ENCODE measurements around the gene ALG12.

The ALG12 gene

DNA sequence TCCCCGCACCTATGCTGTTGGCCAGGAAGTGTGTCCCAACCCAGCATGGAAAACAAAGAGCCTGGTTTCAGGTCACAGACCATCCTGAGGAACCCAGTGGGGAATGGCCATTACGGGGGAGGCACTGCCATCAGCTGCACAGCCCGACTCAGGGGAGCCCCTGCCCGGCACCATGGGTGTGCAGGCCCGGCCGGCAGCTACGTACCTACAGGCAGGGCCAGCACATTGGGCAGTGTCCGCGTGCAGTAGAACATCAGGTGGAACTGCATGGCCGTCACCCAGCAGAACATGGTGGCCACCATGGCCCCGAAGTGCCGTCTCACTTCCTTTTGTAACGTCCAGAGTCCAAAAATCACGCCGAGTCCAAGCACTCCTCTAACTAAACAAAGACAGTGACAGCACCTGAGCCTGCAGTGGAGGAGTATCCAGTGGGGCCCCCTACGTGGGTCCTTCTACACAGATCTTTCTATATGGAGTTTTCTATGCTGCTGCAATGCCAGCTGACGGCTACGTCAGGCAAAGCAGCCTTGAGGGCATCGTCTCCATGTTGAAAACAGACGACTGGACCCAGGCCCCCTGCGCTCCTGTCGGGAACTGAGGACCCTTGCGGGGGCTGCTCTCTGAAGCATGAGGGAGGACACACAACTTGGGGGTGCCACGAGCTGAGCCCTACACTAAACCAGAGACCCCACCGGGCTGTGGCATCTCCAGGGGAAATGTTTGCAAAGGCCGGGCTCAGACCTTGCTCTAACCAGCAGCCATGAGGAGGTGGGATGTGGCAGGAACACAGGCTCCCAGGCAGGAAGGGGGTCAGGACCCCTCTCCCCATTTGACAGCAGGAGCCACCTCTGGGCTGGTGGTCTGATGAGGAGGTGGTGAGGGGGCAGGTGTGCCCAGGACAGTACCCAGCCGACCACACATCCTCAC, 7.7 kb downstream of the ALG12 start:
- DNase-seq: no peak

DNA sequence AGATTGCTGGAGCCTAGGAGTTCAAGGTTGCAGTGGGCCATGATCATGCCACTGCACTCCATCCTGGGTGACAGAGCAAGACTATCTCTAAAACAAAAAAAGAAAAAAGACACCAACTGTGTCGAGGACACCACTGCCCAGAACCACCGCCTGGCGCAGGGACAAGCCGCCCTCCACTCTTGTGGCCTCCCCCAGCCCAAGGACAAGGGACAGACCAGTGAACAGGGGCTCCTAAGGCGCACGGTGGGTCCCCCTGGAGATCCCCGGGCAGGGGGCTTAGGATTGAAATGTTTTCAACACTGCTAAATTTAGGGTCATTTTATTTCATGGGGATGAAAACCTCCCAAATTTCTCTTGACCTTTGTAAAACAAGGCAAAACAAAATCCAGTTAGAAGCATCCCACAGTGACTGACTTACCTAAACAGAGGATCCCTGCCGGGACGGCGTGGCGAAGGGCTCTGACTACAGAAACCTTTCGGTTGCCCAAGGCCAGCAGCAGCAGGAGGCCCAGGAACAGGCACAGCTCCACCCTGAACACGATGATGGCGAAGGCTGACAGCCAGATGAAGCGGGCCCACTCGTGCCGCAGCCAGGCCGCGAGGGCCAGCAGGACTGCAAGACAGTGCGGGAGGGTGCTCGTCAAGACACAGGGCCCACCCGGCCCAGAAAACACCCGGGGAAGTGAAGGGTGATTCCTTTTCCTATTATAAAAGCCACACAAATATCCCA, 8.6 kb downstream of the ALG12 start:
- DNase-seq: no peak

- no peak for DNase-seq
Measured at GRCh38 chr22:49907807-49908206, 10.4 kb downstream of the ALG12 start.

DNA sequence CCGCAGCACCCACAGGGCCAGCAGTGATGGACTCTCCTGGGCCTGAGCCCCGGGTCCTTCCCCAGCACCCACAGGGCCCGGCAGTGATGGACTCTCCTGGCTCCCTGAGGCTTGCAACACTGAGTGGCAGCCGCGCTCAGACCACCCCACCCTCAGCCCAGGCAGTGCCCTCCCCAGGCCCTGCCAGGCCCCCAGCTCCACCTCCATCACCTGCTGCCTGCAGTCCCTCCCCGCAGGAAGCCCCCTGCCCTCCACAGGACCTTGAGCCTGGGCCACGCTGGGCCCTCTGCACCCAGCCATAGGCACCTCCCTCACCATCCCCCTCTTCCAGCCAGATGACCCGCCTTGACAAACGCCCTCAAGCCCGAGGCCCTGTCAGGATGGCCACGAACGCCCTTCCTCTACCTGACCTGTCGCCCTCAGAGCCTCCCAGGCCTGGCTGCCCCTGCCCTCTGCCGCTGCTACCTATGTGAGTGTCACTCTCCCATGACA, 11.4 kb downstream of the ALG12 start:
- DNase-seq: no peak

- no peak for DNase-seq
Measured at GRCh38 chr22:49906071-49906798, 12.0 kb downstream of the ALG12 start.

DNA sequence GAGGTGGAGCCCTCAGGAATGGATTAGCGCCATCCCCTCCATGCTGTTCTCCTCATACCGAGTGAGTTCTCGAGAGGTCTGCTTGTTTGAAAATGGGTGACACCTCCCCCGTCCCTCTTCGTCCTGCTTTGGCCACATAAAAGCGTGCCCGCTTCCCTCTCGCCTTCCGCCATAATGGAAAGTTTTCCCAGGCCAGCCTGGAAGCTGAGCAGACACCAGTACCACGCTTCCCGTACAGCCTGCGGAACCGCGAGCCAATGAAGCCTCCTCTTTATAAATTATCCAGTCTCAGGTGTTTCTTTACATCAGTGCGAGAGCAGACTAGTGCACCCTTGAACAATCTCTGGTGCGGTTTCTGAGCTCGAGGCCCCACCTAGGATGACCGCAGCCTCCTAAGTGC, 12.8 kb downstream of the ALG12 start:
- DNase-seq: no peak

- no peak for DNase-seq
Measured at GRCh38 chr22:49904040-49904369, 14.2 kb downstream of the ALG12 start.

DNA sequence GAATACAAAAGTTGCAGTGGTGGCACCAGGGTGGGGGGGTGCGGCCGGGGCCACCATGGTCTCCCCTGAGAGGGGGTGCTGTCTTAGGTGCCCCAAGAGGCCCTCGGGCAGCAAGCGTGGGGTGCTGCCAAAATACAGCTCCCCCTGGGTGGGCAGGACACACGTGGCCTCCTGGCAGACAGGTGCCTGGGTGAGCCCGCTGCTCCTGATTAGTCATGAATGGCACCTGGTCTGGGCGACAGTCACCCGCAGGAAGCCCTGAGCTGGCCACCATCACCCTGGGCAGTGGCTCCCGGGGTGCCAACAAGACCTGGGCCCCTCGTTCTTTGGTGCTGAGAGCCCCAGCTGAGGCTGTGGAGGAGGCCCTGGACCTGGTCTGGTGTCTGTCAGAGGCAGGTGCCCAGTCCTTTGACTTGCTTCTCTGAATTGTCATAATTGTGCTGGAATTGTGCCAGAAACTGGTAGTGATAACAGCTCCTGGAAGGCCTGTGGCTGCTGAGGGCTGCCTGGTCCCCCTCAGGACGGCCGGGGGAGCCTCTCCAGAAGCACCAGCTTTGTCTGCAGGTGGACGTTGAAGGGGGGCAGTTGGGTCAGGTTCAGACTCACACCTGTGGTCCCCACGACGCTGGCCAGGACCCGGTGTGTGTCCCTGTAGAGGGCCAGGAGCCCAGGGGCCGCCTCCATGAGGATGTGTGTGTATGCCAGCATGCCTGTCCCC, 14.8 kb downstream of the ALG12 start:
- peak; percentile 62 for DNase-seq

DNA sequence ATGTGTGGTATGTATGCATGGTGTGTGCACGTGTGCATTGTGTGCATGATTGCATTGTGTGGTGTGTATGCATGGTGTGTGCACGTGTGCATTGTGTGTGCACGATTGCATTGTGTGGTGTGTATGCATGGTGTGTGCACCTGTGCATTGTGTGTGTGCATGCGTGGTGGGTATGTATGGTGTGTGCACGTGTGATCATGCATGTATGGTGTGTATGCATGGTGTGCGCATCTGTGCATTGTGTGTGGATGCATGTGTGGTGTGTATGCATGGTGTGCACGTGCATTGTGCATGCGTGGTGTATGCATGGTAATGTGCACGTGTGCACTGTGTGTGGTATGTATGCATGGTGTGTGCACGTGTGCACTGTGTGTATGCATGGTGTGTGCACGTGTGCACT, 16.8 kb downstream of the ALG12 start:
- no peak for DNase-seq

GRCh38 chr22:49900441-49901230, 17.6 kb downstream of the ALG12 start:
- no peak for DNase-seq

DNA sequence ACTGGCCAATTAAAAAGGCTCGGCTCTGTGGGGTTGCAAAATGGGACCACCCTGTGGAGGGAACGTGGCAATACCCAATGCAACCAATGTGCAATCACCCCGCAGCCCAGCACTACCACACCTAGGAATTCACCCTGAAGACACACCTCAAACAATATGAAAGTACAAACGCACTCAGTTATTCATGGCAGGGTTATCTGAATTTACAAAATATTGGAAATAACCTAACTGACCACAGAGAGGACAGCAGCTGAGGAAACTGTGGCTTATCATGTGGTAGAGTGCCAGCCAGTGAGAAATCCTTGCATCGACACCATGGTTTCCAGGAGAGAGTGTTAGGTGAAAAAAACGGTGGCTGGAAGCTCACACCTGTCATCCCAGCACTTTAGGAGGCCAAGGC, 18.7 kb downstream of the ALG12 start:
- no peak for DNase-seq

DNA sequence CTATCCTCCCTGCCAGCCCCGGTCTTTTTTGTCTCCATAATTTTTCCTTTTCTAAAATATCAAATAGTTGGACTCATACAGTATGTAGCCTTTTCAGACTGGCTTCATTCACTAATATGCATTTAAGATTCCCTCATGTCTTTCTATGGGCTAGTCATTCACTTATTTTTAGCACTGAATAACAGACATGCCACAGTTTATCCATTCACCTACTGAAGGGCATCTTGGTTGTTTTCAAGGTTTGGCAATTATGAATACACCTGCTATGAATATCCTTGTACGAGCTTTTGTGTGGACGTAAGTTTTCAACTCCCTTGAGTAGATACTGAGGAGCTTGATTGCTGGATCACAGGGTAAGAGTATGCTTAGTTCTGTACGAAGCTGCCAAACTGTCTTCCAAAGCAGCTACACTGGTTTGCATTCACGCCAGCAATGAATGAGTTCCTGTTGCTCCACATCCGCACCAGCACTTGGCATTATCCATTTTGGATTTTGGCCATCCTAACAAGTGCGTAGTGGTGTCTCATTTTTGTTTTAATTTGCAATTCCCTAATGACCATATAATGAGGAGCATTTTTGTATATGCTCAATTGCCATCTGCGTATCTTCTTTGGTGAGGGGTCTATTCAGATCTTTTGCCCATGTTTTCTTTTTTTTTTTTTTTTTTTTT, 21.1 kb downstream of the ALG12 start:
- no peak for DNase-seq

GRCh38 chr22:49896201-49896600, 22.0 kb downstream of the ALG12 start:
- DNase-seq: no peak

DNA sequence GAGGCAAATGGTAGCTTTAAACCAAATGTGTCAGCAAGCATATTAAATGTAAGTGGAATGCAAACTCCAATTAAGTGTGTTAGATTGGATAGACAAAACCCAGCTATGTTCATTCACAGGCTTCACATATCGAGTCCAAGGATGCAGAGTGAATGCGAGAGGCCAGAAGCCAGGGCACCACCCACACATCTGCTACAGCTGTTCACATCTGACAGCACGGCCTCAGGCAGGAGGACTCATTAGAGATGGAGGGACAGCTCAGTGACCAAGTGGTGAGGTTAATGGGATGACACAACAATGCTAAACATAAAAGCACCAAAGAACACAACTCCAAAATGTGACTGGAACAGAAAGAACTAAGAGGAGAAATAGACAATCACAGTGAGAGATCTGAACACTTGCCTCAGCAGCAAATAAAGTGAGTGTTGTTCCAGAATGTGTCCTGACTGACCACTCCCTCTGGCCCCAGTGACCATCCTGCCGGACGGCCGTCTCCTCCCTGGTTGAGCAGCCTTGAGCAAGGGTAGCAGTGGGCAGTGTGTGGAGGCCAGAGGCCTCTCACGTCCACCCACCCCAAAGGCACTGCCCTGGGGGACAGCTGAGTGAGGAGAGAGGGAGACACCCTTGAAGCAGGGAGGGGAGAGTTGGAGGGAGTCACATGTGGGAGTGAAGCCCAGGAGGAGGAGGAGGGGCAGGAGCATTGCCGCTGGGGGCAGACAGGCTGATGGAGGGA, 23.8 kb downstream of the ALG12 start:
- no peak for DNase-seq

GRCh38 chr22:49893025-49893424, 25.2 kb downstream of the ALG12 start:
- no peak for DNase-seq

DNA sequence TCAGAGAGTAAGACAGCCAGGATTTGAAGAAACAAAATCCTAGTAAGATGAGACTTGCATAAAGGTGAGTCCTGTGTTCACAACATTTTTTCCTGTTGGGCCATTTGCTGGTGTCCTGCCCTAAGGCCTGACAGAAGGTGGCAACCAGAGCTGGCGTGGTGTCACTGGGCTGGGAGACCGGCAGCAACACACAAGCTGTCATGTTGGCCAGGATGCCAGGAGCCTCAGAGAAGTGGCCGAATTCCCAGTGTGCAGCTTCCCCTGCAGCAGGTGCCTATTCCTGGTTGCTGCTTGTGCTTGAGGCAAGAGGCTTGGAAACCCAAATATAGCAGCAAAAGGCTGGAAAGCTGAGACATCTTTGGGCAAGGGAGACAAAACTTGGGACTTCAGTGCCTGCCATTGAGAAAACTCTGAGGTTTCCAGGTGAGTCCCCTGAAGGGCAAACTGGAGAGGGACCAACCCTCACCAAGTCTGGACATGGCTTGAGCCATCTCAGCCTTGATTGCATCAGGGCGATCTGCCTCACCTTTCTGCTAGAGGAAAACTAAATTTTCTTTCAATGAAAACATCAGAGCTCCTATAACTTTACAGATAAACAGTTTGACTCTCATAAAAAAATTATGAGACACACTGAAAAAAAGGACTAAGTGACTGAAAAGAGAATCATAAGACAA, 25.9 kb downstream of the ALG12 start:
- no peak for DNase-seq

GRCh38 chr22:49889071-49889470, 29.2 kb downstream of the ALG12 start:
- no peak for DNase-seq

DNA sequence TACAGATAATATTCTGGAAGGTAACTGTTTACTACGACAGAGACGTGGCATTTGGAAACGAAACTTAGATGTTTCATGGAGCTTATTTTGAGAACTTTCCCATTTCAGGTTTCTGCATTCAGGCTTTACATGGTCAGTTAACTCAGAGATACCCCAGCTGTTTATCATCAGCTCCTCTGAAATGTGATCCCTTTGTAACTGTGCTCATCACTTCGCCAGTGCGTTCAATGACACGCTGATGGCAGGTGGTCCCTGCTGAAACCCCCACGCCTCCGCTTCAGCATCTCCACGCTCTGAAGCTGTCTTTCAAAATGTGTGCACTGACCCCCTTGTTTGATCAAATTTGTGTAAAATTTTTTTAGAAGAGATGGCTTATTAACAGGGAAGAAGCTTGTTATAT, 30.5 kb downstream of the ALG12 start:
- DNase-seq: no peak

DNA sequence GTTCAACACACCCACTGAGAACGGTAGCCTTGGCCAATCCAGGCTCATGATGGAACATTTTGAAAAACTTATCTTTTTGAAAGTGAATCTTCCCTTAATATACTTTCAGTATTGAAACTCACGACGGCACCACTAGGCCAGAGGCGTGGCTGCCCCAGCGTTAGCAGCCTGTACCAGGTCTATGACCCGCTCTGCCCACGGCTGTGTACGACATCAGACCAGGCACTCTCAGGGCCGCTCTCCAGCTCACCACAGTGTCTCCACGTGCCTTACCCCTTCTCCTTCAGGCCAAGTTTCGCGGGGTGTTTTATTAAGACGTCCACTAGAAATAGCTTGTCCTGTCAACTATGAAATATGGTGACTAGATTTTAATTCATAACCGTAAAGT, 31.2 kb downstream of the ALG12 start:
- DNase-seq: no peak

All from NCI-H345 (cell line).